Measurements from ENCODE around the gene PRKD1.
"Not testable (repeated sequence)": the region's sequence is repeated elsewhere in the genome, so short reads cannot be mapped to it uniquely, and the experiment has no call there.

PRKD1 gene

GRCh38 chr14:29798108-29798663, 129.5 kb downstream of the PRKD1 start:
- H3K27ac Mint-ChIP-seq = no peak overlapping the region
- no peak overlapping the region for H3K4me3 Mint-ChIP-seq
- H3K27me3 Mint-ChIP-seq (ENCODE audit: low read depth, poor library complexity) = peaks cover 3% of the 10 kb centered on the region
- no peaks in the 10 kb centered on the region for H3K4me1 Mint-ChIP-seq
- H3K9me3 Mint-ChIP-seq = no peaks in the 10 kb centered on the region
- DNase-seq = no peak
- H3K36me3 Mint-ChIP-seq (ENCODE audit: low read depth) = no peaks in the 10 kb centered on the region
- no peak for TF ChIP-seq CTCF (IDR thresholded peaks at IDR 0.05)

GRCh38 chr14:29796853-29797252, 130.8 kb downstream of the PRKD1 start:
- no peaks in the 10 kb centered on the region for H3K9me3 Mint-ChIP-seq
- DNase-seq = no peak
- no peak for TF ChIP-seq CTCF (IDR thresholded peaks at IDR 0.05)
- H3K4me3 Mint-ChIP-seq = no peak overlapping the region
- no peak overlapping the region for H3K27ac Mint-ChIP-seq
- no peaks in the 10 kb centered on the region for H3K4me1 Mint-ChIP-seq
- H3K36me3 Mint-ChIP-seq (ENCODE audit: low read depth) = no peaks in the 10 kb centered on the region
- H3K27me3 Mint-ChIP-seq (ENCODE audit: low read depth, poor library complexity) = peaks cover 3% of the 10 kb centered on the region

- Mint-ChIP-seq H3K27me3 (ENCODE audit: low read depth, poor library complexity) (no peaks in the 10 kb centered on the region), H3K4me3 (no peak overlapping the region), H3K4me1 (no peaks in the 10 kb centered on the region), H3K9me3 (no peaks in the 10 kb centered on the region), H3K27ac (no peak overlapping the region), H3K36me3 (ENCODE audit: low read depth) (no peaks in the 10 kb centered on the region)
- no peak for TF ChIP-seq CTCF (IDR thresholded peaks at IDR 0.05)
- no peak for DNase-seq
Observed at GRCh38 chr14:29789475-29789874, 138.2 kb downstream of the PRKD1 start.

- Mint-ChIP-seq H3K36me3 (ENCODE audit: low read depth) (no peaks in the 10 kb centered on the region), H3K4me3 (no peak overlapping the region), H3K27me3 (ENCODE audit: low read depth, poor library complexity) (no peaks in the 10 kb centered on the region), H3K27ac (no peak overlapping the region), H3K4me1 (no peaks in the 10 kb centered on the region), H3K9me3 (no peaks in the 10 kb centered on the region)
- no peak for DNase-seq
- no peak for TF ChIP-seq CTCF (IDR thresholded peaks at IDR 0.05)
Observed at GRCh38 chr14:29788093-29788492, 139.6 kb downstream of the PRKD1 start.

GRCh38 chr14:29783556-29783955, 144.1 kb downstream of the PRKD1 start:
- TF ChIP-seq CTCF (IDR thresholded peaks at IDR 0.05) = no peak
- Mint-ChIP-seq H3K27ac (no peak overlapping the region), H3K36me3 (ENCODE audit: low read depth) (no peaks in the 10 kb centered on the region), H3K9me3 (peaks cover 20% of the 10 kb centered on the region), H3K27me3 (ENCODE audit: low read depth, poor library complexity) (no peaks in the 10 kb centered on the region), H3K4me1 (no peaks in the 10 kb centered on the region), H3K4me3 (no peak overlapping the region)
- no peak for DNase-seq

- no peak for TF ChIP-seq CTCF (IDR thresholded peaks at IDR 0.05)
- Mint-ChIP-seq H3K27ac (no peak overlapping the region), H3K36me3 (ENCODE audit: low read depth) (no peaks in the 10 kb centered on the region), H3K9me3 (peaks cover 35% of the 10 kb centered on the region), H3K4me1 (no peaks in the 10 kb centered on the region), H3K4me3 (no peak overlapping the region), H3K27me3 (ENCODE audit: low read depth, poor library complexity) (no peaks in the 10 kb centered on the region)
- no peak for DNase-seq
Observed at GRCh38 chr14:29782041-29782440, 145.6 kb downstream of the PRKD1 start.

- not testable (repeated sequence) for H3K27me3 Mint-ChIP-seq (ENCODE audit: low read depth, poor library complexity); H3K27ac Mint-ChIP-seq; H3K4me3 Mint-ChIP-seq; H3K4me1 Mint-ChIP-seq; H3K36me3 Mint-ChIP-seq (ENCODE audit: low read depth); DNase-seq
- peaks cover 63% of the 10 kb centered on the region for H3K9me3 Mint-ChIP-seq
Observed at GRCh38 chr14:29777142-29777541, 150.5 kb downstream of the PRKD1 start.
